GM19025 (cell line): Measurements from ENCODE around the gene AKAP13.
"Not testable (repeated sequence)": the region's sequence is repeated elsewhere in the genome, so short reads cannot be mapped to it uniquely, and the experiment has no call there.

Experiments used
- ATAC-seq: cut with Tn5 transposase; IDR thresholded peaks from one replicate; pipeline ENCODE4 v1.9.1; 2021; ENCODE audit warnings: mild to moderate bottlenecking, low read depth, moderate library complexity; ENCODE audit not compliant: unreplicated experiment

The AKAP13 gene

DNA sequence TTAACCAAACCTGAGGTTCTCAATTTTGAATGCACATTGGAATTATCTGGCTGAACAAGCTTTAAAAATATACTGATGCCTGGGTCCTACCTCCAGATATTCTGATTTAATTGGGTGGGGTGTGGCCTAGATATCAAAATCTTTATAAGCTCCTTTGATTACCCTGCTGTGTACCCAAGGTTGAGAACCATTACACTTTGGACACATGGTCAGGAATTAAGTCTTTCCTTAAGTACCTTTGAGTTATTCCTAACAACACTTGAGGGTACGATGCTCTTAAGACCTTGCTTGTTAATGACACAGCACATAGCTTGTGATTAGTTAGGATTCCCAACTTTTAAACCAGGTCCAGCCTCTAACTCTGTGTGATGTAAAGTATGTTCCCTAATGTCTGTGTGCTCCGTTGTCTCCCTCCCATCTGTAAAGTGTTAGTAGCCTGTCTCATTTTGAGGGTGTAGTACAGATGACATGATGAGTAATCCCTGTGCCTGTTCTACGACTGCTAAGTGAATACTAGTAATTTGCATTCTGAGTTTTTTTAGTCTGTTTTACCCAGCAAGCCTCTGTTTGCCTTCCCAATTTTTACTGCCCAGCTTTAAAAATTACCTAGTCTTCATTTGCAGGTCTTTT lies 259.5 kb downstream of the AKAP13 start:
- peak; percentile 67 for ATAC-seq

DNA sequence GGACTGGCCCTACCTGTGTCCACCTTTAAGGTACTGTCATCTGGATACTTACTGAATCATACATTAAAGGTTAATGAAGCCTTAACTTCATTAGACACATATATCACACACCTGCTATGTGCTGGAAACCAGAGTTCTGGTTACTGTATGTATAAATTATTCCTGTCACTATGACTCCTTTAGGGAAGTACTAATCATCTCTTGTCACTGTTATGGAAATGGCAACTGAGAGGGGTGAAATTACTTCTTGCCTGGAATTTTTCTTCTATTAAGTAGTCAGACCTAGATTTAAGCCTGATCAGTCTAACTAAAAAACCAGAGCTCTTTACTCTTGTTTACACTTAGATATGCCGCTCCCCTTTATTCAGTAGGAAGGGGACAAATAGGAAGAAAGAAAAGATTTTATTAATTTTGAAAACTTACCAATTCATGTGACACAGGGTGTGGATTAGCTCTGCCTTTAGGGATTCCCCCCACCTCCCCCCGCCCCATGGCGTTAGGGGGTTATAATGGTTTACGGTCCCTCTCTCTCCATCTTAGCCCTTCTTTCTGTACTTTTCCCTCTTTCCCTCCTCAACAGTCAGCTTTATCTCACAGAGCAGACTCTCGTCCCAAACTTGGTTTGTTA lies 261.8 kb downstream of the AKAP13 start:
- no peak for ATAC-seq

DNA sequence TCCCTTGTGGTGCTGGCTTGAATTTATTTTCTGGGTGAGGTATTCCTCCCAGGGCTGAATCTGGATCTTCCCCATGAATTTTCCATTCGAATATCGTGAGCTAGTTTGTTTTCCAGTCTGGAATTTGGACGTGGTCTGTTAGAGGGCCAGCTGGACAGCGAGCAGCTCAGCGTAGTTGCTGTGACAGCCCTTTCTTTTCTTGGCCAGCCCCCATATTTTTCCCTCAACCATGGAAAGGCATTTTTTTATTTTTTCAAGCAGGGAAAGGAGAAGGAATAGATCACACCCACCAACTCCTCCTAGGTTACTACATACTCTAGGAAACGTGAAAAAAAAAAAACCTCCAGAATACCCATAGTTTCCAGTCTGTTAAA lies 262.3 kb downstream of the AKAP13 start:
- no peak for ATAC-seq

DNA sequence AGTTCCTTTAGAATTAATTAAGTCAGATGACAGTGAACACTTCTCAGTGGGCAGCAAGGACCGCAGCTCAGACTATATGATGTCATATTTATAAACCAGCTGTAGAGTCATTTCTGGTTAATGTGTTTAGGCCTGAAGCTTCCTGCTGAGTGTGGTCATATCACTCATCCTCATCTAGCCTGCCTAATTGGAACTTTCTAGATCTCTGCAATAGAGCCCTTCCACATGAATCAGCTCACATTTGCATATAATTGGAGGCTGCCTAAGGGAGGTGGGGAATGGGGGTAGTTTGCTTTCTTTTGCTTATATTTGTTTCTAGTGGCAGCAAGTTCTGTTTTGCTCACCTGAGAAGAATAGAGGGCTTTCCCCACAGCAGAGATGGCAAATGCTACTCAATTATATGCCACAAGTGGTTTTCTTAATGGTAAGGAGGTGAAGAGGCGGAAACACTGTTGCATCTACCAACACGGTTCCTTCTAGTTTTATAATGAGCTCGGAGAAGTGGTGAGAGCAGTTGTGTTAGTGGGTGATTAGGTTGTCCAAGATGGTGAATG lies 266.2 kb downstream of the AKAP13 start:
- peak; percentile 90 for ATAC-seq

DNA sequence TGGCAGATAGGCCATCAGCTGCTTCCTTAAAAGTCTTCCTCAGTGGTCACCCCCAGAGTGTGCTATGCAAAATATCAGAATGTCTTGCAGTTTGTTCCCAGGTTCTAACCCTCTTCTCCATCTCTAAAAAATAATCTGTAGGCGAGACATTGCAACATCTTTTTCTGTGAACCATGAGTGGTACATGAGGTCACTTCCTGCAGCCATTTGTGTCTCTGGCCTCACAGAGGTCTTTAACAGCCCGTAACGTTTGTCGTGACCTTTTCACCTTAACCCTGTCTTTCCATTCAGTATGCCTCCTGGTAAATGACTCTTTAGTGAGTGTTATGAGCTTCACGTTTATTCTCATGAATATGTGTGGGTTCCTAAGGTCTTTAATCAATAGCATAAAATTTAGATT lies 269.0 kb downstream of the AKAP13 start:
- ATAC-seq = no peak

DNA sequence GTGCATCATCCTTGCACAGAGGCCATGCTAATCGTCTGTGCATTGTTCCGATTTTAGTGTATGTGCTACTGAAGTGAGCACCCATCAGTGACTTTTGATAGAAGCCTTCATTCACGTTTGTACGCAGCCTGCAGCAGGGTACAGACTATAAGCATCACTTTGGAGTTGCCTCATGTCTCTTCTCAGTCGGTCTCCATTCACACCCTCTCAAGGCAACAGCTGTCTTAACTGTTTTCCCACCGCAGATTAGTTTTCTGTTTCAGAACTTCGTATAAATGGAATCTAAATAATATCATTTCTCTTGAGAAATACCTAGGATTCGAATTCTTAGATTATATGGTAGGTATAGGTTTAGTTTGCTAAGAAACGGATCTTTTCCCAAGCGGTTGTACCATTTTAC lies 271.1 kb downstream of the AKAP13 start:
- ATAC-seq = no peak

DNA sequence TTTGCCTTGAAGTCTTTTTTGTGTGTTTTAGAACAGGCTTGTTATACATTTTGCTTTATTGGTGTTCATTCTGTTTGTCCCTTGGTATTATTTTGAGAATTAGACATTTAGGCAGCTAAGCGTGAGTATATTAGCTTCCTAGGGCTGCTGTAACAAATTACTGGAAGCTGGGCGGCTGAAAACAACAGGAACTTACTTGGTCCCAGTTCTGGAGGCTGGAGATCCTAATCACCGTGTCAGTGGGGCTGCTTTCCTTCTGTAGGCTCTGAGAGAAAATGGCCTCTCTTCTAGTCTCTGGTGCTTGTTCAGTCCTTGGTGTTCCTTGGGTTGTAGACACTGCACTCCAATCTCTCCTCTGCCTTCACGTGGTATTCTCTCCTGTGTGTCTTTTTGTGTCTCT lies 272.1 kb downstream of the AKAP13 start:
- no peak for ATAC-seq

DNA sequence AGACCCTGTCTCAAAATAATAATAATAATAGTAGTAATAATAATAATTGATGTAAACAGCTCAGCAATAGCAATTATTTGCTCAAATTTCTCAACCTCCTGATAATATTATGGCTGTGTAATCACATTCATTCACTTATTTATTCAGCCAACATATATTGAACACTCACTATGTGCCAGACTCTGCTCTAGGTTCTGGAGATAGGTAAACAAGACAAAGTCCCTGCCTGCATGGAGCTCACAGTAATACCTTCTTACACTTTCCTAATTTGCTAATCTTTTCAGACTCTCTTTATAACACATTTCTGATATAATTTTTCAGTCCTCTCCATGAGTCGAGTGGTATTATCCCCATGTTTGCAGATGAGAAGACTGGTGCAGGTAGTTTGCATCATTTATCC lies 276.7 kb downstream of the AKAP13 start:
- no peak for ATAC-seq

DNA sequence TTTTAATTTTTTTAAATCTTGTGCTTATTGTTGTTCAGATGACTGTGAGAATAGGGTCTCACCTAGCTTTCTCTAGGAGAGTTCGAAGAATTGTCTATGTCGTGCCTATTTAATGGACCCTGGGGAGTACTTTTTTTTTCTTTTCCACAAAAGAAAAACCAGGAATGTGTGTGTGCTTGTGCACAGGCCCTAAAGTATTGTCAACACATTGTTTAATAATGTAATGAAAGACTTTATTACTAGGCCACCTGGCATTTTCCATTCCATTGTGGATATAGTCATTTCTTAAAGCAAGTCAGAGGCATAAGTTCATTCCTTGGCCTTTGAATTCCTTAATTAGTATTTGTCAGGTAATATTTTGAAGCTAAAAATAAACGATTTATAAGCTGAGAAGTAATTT lies 278.4 kb downstream of the AKAP13 start:
- no peak for ATAC-seq

DNA sequence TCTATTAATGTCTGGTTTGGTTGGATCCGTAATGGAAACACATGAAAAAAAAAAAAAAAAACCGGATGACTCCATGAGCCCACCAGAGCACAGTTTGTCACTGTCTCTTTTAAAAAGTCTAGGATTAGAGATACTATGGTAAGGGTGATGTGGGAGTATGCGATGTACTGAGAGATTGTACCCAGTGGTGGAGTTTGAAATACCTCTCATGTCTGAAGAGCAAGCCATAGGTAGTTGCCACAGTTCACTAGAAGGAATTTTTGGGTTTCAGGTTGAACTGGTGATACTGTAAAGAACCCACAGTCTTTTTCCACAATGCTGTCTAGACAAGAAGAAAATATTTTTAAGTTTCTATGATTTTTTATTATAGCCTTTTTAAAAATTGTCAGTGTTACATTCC lies 281.5 kb downstream of the AKAP13 start:
- ATAC-seq = no peak

DNA sequence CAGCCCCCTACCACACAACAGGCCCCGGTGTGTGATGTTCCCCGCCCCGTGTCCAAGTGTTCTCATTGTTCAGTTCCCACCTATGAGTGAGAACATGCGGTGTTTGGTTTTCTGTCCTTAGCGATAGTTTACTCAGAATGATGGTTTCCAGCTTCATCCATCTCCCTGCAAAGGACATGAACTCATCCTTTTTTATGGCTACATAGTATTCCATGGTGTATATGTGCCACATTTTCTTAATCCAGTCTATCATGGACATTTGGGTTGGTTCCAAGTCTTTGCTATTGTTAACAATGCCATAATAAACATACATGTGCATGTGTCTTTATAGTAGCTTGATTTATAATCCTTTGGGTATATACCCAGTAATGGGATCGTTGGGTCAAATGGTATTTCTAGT lies 285.3 kb downstream of the AKAP13 start:
- not testable (repeated sequence) for ATAC-seq

DNA sequence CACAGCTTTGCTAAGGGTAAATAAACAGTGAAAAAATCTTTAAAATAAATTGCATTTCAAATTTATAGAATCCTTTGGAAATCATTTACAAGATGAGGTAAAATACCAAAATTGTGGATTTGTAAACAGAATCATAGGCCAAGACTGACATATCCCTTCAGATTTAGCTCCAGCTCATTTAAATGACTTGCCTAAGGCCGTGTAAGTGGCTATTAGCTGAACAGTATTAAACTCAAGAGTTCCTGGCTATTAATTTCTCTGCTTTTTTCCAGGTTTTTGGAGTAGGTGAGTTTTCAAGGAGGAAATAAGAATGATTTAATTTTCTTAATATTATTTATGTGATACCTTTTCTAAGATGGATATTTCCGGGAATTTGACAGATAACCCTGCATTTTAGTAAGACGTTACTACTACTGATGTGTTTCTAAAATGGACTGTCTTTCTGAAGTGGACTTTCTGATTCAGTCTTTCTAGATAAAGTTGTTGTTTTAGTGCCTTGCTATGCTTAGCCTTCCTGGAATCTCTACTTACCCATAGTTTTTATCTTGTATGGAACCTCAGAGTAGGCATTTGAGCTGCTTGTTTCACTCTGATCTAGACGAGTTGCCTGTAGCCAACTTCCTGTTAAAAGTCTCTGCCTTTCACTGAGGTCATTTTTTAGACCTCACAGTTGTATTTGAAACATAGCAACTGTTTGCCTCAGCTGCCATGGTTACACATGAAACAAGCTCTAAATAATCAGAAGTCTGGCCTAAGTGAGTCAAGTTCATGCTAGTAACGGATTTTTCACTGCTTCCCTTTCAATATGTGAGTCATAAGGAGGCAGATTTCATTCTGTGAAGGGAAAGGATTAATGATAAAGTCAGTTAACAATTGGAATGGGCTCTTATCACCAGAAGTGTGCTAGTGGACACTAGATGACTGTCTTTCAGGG lies 287.4 kb downstream of the AKAP13 start:
- ATAC-seq = peak; percentile 89

DNA sequence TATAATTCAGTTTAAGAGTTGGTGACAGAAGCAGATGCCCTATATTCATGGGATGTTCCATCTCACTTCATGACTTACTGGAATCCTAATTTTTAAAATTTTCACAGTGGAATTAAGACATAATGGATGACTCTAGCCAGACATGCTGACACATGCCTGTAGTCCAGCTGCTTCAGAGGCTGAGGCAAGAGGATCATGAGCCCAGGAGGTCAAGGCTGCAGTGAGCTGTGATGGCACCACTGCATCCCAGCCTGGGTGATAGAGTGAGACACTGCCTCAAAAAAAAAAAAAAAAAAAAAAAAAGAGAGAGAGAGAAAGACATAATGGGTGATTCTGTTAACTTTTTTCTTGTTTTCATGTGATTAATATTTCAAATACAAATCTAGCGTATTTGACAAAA lies 290.8 kb downstream of the AKAP13 start:
- ATAC-seq = no peak

DNA sequence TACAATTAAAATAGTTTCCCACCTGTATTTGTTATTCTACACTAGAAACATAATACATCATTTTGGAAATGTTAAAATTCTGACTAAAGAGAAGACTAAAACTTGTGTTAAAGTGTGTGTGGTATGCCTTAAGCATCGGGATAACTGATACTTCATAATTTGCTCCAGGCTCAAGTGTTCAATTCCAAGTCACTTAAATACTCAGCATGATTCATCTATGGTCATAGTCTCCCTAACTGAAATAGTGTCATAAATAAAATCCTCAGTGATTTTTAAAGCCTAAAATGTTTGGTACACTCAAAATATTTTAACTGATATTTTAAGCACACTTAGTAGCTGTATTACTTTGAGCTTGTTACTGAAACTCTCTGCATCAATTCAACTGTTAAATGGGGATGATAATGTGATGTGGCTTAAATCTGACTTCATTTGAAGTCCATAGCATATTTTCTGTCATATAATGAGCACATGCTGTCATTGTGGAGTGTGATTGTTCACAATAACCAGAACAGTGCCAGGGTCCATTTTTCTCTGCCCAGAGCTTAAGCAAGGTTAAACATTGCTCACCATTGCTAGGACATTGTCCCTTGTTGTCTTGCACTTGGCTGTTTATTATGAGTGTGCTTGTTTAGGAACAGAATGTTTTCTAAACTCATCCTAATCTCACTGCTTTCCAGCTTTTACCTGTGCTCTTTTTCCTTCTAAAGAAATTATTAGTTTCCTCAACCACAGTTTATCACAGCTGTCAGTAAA lies 292.1 kb downstream of the AKAP13 start:
- ATAC-seq = no peak

DNA sequence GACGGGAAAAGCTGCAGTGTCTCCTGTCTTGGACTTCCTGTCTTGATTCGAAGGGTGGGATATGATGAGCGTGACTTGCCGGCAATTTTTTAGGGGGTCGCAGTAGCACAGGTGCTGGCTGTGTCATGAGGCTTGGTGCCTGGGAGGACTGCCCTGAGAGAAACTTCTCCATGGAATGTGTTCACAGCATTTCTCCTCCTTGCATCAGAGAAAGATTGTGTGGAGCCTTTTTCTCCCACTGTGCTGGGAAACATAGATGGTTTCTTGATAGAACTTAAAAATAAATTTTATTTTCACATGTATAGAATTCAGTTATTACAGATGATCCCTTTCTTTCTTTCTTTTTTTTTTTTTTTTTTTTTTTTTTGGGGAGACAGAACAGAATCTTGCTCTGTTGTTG lies 292.9 kb downstream of the AKAP13 start:
- no peak for ATAC-seq

DNA sequence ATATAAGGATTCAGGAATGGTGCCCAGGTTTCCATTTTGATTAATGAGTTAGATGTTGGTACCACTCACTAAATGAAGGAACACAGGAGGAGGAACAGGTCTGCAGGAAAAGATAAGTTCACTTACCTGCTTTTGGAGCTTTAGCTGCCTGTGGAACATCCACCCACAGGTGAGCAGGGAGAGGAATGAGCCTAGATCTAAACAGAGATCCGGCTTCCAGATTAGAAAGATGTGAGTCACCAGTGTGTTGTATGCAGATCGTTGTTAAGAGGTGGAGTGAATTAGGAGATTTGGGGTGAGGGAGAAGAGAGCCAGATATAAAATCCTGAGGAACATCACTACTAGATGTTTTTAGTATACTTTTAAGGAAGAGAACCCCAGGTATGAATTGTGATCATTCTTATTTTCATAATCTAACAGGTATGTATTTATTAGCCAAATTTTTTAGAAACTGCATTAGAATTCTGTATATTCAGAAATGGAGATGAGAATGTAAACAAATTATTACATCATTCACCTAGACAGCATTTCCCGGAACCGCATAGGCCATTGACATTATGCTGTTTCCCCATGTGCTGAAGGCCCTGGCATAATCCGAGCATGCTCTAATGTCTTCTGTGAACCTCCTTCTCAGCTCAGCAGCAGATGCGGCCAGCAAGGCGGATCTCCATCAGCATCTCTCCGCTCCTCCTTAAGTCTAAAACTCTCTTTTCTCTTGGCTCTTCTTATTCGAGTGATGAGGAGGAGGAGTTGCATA lies 296.1 kb downstream of the AKAP13 start:
- no peak for ATAC-seq

DNA sequence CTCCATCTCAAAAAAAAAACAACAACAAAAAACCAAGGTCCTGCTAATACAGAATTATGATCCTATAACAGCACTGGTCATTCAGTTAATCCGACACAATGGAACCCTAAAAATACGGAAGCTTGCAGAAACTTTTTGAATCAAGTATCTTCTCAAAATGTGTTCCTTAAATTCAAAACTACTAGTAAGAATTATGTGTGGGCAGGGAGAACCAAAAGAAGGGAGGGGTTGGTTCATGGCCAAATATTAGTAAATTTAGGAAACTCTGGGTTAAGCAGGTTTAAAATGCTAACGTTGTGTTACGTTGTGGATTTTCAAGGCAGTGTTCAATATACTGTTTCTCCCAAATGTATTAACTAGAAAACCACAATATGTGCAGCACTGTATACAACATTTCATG lies 298.8 kb downstream of the AKAP13 start:
- no peak for ATAC-seq

DNA sequence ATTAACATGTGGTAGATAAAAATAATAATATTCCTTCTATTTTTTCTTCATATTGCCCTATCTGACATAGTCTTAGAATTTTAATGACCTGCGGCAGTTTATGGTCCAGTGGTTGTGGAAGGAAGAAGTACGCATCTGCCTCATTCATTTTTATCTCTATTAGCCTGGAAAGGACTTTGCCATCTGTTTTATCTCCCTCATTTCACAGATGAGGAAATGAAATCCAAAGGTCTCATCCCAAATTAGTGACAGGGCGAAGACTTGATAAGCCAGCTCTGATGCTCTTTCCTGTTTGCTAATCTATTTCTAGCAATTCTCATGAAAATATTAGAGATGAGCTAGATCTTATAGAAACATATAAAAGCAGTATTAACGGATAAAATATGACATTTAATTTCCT lies 301.0 kb downstream of the AKAP13 start:
- no peak for ATAC-seq

DNA sequence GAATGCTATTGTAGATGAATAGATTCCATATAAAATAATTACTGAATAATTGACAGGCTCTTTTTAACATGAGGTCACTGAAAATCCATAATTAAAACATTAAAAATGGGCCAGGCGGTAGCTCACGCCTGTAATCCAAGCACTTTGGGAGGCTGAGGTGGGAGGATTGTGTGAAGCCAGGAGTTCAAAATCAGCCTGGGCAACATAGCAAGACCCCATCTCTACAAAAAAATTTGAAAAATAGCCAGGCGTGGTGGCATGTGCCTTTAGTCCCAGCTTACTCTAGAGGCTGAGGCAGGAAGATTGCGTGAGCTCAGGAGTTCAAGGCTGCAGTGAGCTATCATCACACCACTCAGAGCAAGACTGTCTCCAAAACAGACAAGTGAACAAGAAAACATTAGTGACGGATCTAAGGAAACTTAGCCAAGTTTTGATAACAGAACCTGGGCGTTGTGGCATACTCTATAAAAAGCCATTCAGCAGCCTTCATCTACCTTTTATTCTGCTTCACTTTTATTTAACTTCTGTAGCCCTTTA lies 303.8 kb downstream of the AKAP13 start:
- ATAC-seq = no peak

DNA sequence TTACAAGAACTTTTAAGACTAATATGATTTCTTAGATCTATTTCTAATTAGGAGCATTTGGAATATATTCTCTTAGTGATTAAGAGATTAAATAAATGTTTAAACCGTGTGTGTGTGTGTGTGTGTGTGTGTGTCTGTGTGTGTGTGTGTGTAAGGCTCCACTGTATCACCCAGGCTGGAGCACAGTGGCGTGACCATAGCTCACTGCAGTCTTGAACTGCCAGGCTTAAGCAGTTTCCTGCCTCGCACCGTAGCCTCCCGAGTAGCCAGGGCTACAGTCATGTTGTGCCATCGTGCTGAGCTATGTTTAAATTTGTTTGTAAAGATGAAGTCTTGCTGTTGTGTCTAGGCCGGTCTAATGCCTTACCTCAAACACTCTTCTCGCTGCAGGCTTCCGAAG lies 305.0 kb downstream of the AKAP13 start:
- no peak for ATAC-seq
